Measurements from ENCODE around the gene PTEN. TPM values are rescaled to one million over a fixed set of nuclear protein-coding genes. Genes with fewer than 3 reads are reported as not detected.
"Not testable (repeated sequence)": the region's sequence is repeated elsewhere in the genome, so short reads cannot be mapped to it uniquely, and the experiment has no call there.

PTEN gene
- total RNA-seq, 1 donor from 2014 or later, result 71.0 TPM

GRCh38 chr10:87864496-87865059 is 1.2 kb downstream of the PTEN start:
- Mint-ChIP-seq H3K36me3 (ENCODE audit: low read depth, unreplicated experiment) (peaks cover 10% of the 10 kb centered on the region), H3K27ac (ENCODE audit: unreplicated experiment) (peak overlapping the region; percentile 86), H3K27me3 (ENCODE audit: unreplicated experiment) (peaks cover 18% of the 10 kb centered on the region), H3K9me3 (ENCODE audit: unreplicated experiment) (no peaks in the 10 kb centered on the region), H3K4me3 (ENCODE audit: unreplicated experiment) (peak overlapping the region; percentile 99), H3K4me1 (ENCODE audit: unreplicated experiment) (peaks cover 41% of the 10 kb centered on the region)
- no peak for TF ChIP-seq CTCF (IDR thresholded peaks at IDR 0.05; ENCODE audit: unreplicated experiment)
- no peak for DNase-seq (ENCODE audit: low spot score)

- Mint-ChIP-seq H3K4me1 (ENCODE audit: unreplicated experiment) (peaks cover 39% of the 10 kb centered on the region), H3K9me3 (ENCODE audit: unreplicated experiment) (no peaks in the 10 kb centered on the region), H3K36me3 (ENCODE audit: low read depth, unreplicated experiment) (peaks cover 10% of the 10 kb centered on the region), H3K27me3 (ENCODE audit: unreplicated experiment) (peaks cover 16% of the 10 kb centered on the region), H3K4me3 (ENCODE audit: unreplicated experiment) (peak overlapping the region; percentile 99), H3K27ac (ENCODE audit: unreplicated experiment) (peak overlapping the region; percentile 54)
- TF ChIP-seq CTCF (IDR thresholded peaks at IDR 0.05; ENCODE audit: unreplicated experiment), result no peak
- no peak for DNase-seq (ENCODE audit: low spot score)
These were observed 1.9 kb downstream of the PTEN start for GRCh38 chr10:87865241-87865881.

DNA sequence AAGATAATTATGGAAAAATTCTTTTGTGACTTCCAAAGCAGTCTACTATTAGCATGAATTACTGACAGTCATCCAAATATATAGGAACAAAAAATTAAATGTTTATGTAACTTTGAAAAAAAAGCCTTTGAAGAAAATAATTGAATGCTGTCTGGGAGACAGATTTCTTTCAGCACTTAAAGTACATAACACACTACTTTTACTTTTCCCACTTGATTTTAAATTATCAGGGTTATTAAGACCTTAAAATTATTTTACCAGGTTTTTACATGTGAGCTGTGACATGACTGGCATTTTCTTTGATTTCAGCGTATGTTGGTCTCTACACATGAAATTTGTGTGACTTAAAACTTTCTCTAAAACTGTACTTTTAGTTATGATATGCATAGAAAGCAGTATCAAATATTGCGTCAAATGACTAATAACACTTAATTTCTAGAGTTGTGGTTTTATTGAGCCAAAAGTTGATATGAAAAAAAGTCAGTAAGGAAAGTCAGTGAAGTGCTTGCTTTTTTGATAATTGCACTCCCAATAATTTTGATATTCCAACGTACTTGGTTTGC is 3.1 kb downstream of the PTEN start:
- Mint-ChIP-seq H3K4me1 (ENCODE audit: unreplicated experiment) (peaks cover 31% of the 10 kb centered on the region), H3K4me3 (ENCODE audit: unreplicated experiment) (peak overlapping the region; percentile 99), H3K27me3 (ENCODE audit: unreplicated experiment) (peaks cover 12% of the 10 kb centered on the region), H3K9me3 (ENCODE audit: unreplicated experiment) (no peaks in the 10 kb centered on the region), H3K36me3 (ENCODE audit: low read depth, unreplicated experiment) (peaks cover 10% of the 10 kb centered on the region), H3K27ac (ENCODE audit: unreplicated experiment) (peak overlapping the region; percentile 73)
- TF ChIP-seq CTCF (IDR thresholded peaks at IDR 0.05; ENCODE audit: unreplicated experiment), result no peak
- no peak for DNase-seq (ENCODE audit: low spot score)

GRCh38 chr10:87867453-87867852 is 4.0 kb downstream of the PTEN start:
- no peak for DNase-seq (ENCODE audit: low spot score)
- Mint-ChIP-seq H3K9me3 (ENCODE audit: unreplicated experiment) (no peaks in the 10 kb centered on the region), H3K4me1 (ENCODE audit: unreplicated experiment) (peaks cover 28% of the 10 kb centered on the region), H3K36me3 (ENCODE audit: low read depth, unreplicated experiment) (peaks cover 9% of the 10 kb centered on the region), H3K27ac (ENCODE audit: unreplicated experiment) (no peak overlapping the region), H3K4me3 (ENCODE audit: unreplicated experiment) (peak overlapping the region; percentile 83), H3K27me3 (ENCODE audit: unreplicated experiment) (peaks cover 8% of the 10 kb centered on the region)
- TF ChIP-seq CTCF (IDR thresholded peaks at IDR 0.05; ENCODE audit: unreplicated experiment), result no peak

- H3K27me3 Mint-ChIP-seq (ENCODE audit: unreplicated experiment), result peaks cover 7% of the 10 kb centered on the region
- H3K4me3 Mint-ChIP-seq (ENCODE audit: unreplicated experiment), result peak overlapping the region; percentile 44
- H3K9me3 Mint-ChIP-seq (ENCODE audit: unreplicated experiment), result no peaks in the 10 kb centered on the region
- TF ChIP-seq CTCF (IDR thresholded peaks at IDR 0.05; ENCODE audit: unreplicated experiment), result no peak
- H3K27ac Mint-ChIP-seq (ENCODE audit: unreplicated experiment), result no peak overlapping the region
- no peak for DNase-seq (ENCODE audit: low spot score)
- peaks cover 24% of the 10 kb centered on the region for H3K4me1 Mint-ChIP-seq (ENCODE audit: unreplicated experiment)
- H3K36me3 Mint-ChIP-seq (ENCODE audit: low read depth, unreplicated experiment), result peaks cover 6% of the 10 kb centered on the region
These were observed 4.9 kb downstream of the PTEN start for GRCh38 chr10:87868277-87868676.

DNA sequence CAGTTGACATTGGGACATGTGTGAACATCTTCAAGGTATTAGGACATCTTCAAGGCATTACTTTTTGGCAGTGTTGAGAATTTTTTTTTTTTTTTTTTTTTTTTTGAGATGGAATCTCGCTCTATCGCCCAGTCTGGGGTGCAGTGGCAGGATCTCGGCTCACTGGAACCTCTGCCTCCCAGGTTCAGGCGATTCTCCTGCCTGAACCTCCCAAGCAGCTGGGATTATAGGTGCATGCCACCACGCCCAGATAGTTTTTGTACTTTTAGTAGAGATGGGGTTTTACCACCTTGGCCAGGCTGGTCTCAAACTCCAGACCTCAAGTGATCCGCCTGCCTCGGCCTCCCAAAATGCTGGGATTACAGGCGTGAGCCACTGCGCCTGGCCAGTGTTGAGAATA is 5.7 kb downstream of the PTEN start:
- H3K4me3 Mint-ChIP-seq (ENCODE audit: unreplicated experiment); H3K27ac Mint-ChIP-seq (ENCODE audit: unreplicated experiment); DNase-seq (ENCODE audit: low spot score); H3K36me3 Mint-ChIP-seq (ENCODE audit: low read depth, unreplicated experiment); H3K9me3 Mint-ChIP-seq (ENCODE audit: unreplicated experiment); H3K27me3 Mint-ChIP-seq (ENCODE audit: unreplicated experiment): not testable (repeated sequence)
- peaks cover 24% of the 10 kb centered on the region for H3K4me1 Mint-ChIP-seq (ENCODE audit: unreplicated experiment)

Measured in endothelial cell (in vitro differentiated cells).